ENCODE results near the gene FMR1. TPM values are rescaled to one million over a fixed set of nuclear protein-coding genes. Genes with fewer than 3 reads are reported as not detected.

Gene FMR1
- total RNA-seq, 1 experiment from 2014 or later, result 44.6 TPM

- no peak overlapping the region for H3K9ac ChIP-seq (ENCODE audit: extremely low read depth, insufficient read length, low read length)
- H3K4me3 Mint-ChIP-seq, result no peak overlapping the region
- H3K79me1 ChIP-seq (ENCODE audit: insufficient read depth, low read depth, low read length, poor library complexity, severe bottlenecking), result no peaks in the 10 kb centered on the region
- H3K9me3 Mint-ChIP-seq, result peaks cover 60 to 72% of the 10 kb centered on the region in 2 experiments
- H3K27me3 Mint-ChIP-seq (ENCODE audit: low read depth), result no peaks in the 10 kb centered on the region
- peaks cover 0 to 4% (median 2%) of the 10 kb centered on the region in 3 experiments; a peak in 3 of 7 replicates for H3K36me3 Mint-ChIP-seq (ENCODE audit: insufficient read depth in 1 of 3, low read depth in 3 of 3)
- H2BK5ac ChIP-seq (ENCODE audit: insufficient read length, low read length), result no peak overlapping the region
- no peak overlapping the region for H4K91ac ChIP-seq (ENCODE audit: insufficient read length, low read depth, low read length)
- peaks cover 8% of the 10 kb centered on the region for H3K9me3 ChIP-seq (ENCODE audit: control insufficient read depth, low read depth, low read length)
- no peak overlapping the region for H2AK5ac ChIP-seq (ENCODE audit: insufficient read length, low read length)
- no peak overlapping the region for H3K14ac ChIP-seq (ENCODE audit: insufficient read depth, low read length)
- H4K5ac ChIP-seq (ENCODE audit: insufficient read length, low read depth, low read length), result no peak overlapping the region
- peaks cover 5% of the 10 kb centered on the region in 2 experiments; a peak in 2 of 4 replicates for H3K4me1 Mint-ChIP-seq
- no peak overlapping the region for H3T11ph ChIP-seq (ENCODE audit: low read length)
- H3K23me2 ChIP-seq (ENCODE audit: insufficient read length, low read depth, low read length, poor library complexity, severe bottlenecking), result no peaks in the 10 kb centered on the region
- H3K27ac ChIP-seq (ENCODE audit: insufficient read length, low read depth, low read length), result no peak overlapping the region
- no peak for TF ChIP-seq CTCF (conservative IDR thresholded peaks at IDR 0.05)
- H3K4ac ChIP-seq (ENCODE audit: low read depth, low read length), result no peak overlapping the region
- no peak overlapping the region for H4K8ac ChIP-seq (replicated peaks; ENCODE audit: insufficient read length, low read depth, low read length)
- H4K20me1 ChIP-seq (ENCODE audit: control insufficient read depth, insufficient read depth, insufficient read length), result no peaks in the 10 kb centered on the region
- H3K18ac ChIP-seq (ENCODE audit: insufficient read length, low read depth, low read length), result no peak overlapping the region
- no peaks in the 10 kb centered on the region for H3K27me3 ChIP-seq (ENCODE audit: insufficient read depth, low read length)
- H2BK120ac ChIP-seq (ENCODE audit: low read depth, low read length, poor library complexity, severe bottlenecking), result no peak overlapping the region
- no CpG with 5 or more reads among the region's 1 CpG for WGBS (ENCODE audit: extremely low coverage, insufficient read length, low lambda C conversion rate)
- no peak overlapping the region for H2BK20ac ChIP-seq (ENCODE audit: low read depth, low read length, poor library complexity, severe bottlenecking)
- no peaks in the 10 kb centered on the region for H3K4me1 ChIP-seq (ENCODE audit: insufficient read depth, low read length)
- DNase-seq, result no peak
- no peak overlapping the region for H3K4me2 ChIP-seq (ENCODE audit: insufficient read depth, insufficient read length, low read length)
- H2BK12ac ChIP-seq (ENCODE audit: insufficient read length, low read depth, low read length), result no peak overlapping the region
- no peak overlapping the region for H3K56ac ChIP-seq (ENCODE audit: insufficient read length, low read depth, low read length)
- no peaks in the 10 kb centered on the region for H3K79me2 ChIP-seq (ENCODE audit: insufficient read depth, low read length)
- no peak overlapping the region for H3K27ac Mint-ChIP-seq
- H2AFZ ChIP-seq (ENCODE audit: low read length), result no peak overlapping the region
- H2BK15ac ChIP-seq (ENCODE audit: low read depth, low read length), result no peak overlapping the region
- H3K23ac ChIP-seq (ENCODE audit: insufficient read length, low read depth, low read length), result no peak overlapping the region
Observed at GRCh38 chrX:147891896-147892295, 19.8 kb upstream of the FMR1 start.
